Activated naive CD8-positive, alpha-beta T cell (primary cell): ENCODE data around the gene KCNG2.
A peak's percentile ranks its signal among the peaks of the same experiment; 100 is the strongest.

ENCODE experiments used
- H3K27ac Mint-ChIP-seq: one replicate; pipeline ENCODE4 v1.8.0; 2021; ENCODE audit warnings: mixed read lengths
- H3K27me3 Mint-ChIP-seq: one replicate; pipeline ENCODE4 v1.8.0; 2021; ENCODE audit warnings: mixed read lengths
- H3K36me3 Mint-ChIP-seq: one replicate; pipeline ENCODE4 v1.8.0; 2021; ENCODE audit warnings: mixed read lengths
- H3K4me1 Mint-ChIP-seq: one replicate; pipeline ENCODE4 v1.8.0; 2021; ENCODE audit warnings: low read depth, mixed read lengths
- H3K4me3 Mint-ChIP-seq: one replicate; pipeline ENCODE4 v1.8.0; 2021; ENCODE audit warnings: mild to moderate bottlenecking, mixed read lengths
- H3K9me3 Mint-ChIP-seq: one replicate; pipeline ENCODE4 v1.8.0; 2021; ENCODE audit warnings: low read depth, mixed read lengths

KCNG2 gene

GRCh38 chr18:79798346-79798998 is 734 bp downstream of the KCNG2 start:
- Mint-ChIP-seq H3K27me3 (peaks cover 24% of the 10 kb centered on the region), H3K36me3 (no peaks in the 10 kb centered on the region), H3K9me3 (no peaks in the 10 kb centered on the region), H3K27ac (no peak overlapping the region), H3K4me1 (peaks cover 14% of the 10 kb centered on the region), H3K4me3 (peak overlapping the region; percentile 38)

DNA sequence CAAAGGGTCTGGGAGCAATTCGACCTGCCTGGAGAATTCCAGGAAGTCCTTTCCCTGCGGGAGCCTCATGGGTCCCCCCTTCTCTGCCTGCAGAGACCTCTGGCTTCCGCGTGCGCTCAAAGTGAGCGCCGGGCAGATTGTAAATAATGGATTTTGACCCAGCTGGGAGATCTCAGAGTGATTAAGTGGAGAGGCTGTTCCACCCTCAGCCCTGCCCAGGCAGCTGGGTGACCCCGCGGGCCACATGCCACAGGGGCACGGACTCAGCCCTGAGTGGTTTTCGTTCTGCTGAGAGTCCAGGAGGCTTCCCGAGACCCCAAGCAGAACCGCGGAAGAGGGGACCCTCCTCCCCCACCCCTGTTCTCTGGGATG is 1.2 kb downstream of the KCNG2 start:
- no peak overlapping the region for H3K27ac Mint-ChIP-seq

DNA sequence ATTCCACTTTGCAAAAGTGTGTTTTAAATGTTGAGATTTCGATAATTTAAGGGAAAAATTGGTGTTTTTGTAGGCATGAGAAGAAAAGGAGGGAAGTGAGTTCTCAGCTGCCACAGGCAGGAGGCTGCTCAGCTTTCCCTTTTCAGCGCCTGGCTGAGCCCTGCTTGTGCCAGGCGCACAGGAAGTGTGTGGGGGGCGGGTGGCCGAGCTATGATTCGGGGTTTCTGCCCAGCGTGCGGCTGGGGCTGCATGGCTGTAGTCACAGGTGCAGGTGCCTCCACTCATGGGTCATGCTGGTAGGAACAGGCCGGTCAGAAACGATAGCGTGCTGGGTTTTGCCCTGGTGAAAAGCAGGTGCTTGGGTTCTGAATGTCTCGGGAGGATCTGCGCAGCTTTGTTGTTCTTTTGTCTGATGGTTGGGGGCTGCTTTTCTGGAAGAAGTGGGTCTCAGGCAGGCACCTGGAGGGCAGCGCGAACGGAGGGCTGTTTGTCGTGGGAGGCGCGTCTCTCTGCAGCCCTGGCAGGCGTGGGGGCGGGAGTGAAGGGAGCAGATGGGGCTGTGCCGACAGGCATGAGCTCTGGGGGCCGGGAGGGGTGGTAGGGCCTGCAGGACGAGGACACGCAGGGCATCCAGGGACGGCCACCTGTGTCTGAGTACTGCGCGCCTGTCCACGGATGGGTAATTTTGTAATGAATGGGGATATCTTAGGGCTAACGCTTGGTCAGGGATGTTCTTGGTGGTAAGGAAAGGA is 2.1 kb downstream of the KCNG2 start:
- no peaks in the 10 kb centered on the region for H3K9me3 Mint-ChIP-seq
- no peak overlapping the region for H3K27ac Mint-ChIP-seq
- peaks cover 16% of the 10 kb centered on the region for H3K4me1 Mint-ChIP-seq
- H3K4me3 Mint-ChIP-seq = peak overlapping the region; percentile 55
- H3K27me3 Mint-ChIP-seq = peaks cover 18% of the 10 kb centered on the region
- no peaks in the 10 kb centered on the region for H3K36me3 Mint-ChIP-seq

More for the DNA sequence above, 1.2 kb downstream of the KCNG2 start:
- Mint-ChIP-seq H3K4me3 (peak overlapping the region; percentile 38), H3K36me3 (no peaks in the 10 kb centered on the region), H3K9me3 (no peaks in the 10 kb centered on the region), H3K27me3 (peaks cover 22% of the 10 kb centered on the region), H3K4me1 (peaks cover 14% of the 10 kb centered on the region)

DNA sequence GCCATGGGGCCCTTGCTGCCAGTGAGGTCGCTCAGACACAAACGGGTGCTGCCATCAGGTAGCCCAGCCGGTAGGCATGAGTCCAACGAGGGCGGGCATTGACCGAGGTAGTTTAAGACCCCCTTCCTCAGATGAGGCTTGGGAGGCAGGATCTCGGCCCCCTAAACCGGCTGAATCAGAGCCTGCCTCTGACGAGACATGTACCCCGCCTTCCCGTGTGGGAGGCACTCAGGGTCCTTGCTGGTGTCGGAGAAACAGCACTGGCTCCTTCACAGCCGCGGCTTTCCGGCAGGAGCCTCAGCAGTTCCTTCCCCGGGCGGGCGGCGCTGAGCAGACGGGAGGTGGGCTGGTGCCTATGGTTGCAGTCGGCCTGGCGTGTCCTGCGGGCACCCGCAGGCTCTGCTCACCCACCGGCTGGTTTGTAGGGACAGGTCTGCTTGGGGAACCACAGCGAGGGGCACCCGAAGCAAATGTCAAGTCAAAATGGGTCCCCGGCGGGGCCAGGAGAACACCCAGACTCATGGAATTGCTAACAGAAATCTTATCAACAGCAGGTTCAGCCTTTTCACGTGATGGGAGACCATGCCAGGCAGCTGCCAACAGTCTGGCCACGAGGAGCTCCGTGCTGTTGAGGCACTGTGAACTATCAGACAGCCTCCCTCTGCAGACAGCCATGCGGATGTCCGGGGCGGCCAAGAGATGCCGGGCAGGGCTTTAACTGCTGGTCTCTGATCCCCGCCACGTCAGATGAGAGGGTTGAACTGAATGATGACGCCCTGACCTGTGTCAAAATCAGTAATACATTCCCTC is 2.8 kb downstream of the KCNG2 start:
- Mint-ChIP-seq H3K27me3 (peaks cover 15% of the 10 kb centered on the region), H3K27ac (no peak overlapping the region), H3K4me3 (peak overlapping the region; percentile 55), H3K36me3 (no peaks in the 10 kb centered on the region), H3K4me1 (peaks cover 24% of the 10 kb centered on the region), H3K9me3 (no peaks in the 10 kb centered on the region)

GRCh38 chr18:79801217-79801616 is 3.5 kb downstream of the KCNG2 start:
- Mint-ChIP-seq H3K9me3 (no peaks in the 10 kb centered on the region), H3K4me3 (no peak overlapping the region), H3K27ac (no peak overlapping the region), H3K27me3 (peaks cover 15% of the 10 kb centered on the region), H3K4me1 (peaks cover 26% of the 10 kb centered on the region), H3K36me3 (no peaks in the 10 kb centered on the region)

GRCh38 chr18:79801641-79802040 is 3.9 kb downstream of the KCNG2 start:
- Mint-ChIP-seq H3K27ac (no peak overlapping the region), H3K9me3 (no peaks in the 10 kb centered on the region)

DNA sequence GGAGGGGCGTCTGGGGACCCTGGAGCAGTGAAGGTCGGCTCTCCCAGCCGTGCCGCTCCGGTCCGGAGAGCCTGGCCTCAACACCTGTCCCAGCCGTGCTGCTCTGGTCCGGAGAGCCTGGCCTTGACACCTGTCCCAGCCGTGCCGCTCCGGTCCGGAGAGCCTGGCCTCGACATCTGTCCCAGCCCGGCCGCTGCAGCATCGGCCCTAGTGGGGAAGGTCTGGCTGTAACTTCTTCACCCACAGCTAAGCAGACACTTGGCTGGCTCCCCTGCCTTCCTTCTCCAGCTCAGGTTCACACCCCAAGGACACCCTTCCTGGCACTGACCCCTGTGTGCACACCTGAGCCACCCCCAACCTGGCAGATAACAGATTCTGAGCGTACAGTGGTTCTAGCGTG is 4.6 kb downstream of the KCNG2 start:
- H3K27me3 Mint-ChIP-seq = peaks cover 9% of the 10 kb centered on the region
- no peaks in the 10 kb centered on the region for H3K36me3 Mint-ChIP-seq
- H3K4me3 Mint-ChIP-seq = no peak overlapping the region
- no peak overlapping the region for H3K27ac Mint-ChIP-seq
- H3K4me1 Mint-ChIP-seq = peaks cover 25% of the 10 kb centered on the region
- H3K9me3 Mint-ChIP-seq = no peaks in the 10 kb centered on the region

More at GRCh38 chr18:79801641-79802040, 3.9 kb downstream of the KCNG2 start:
- Mint-ChIP-seq H3K27me3 (peaks cover 11% of the 10 kb centered on the region), H3K36me3 (no peaks in the 10 kb centered on the region), H3K4me1 (peaks cover 26% of the 10 kb centered on the region), H3K4me3 (no peak overlapping the region)

GRCh38 chr18:79803611-79804051 is 5.9 kb downstream of the KCNG2 start:
- Mint-ChIP-seq H3K27ac (no peak overlapping the region), H3K4me3 (no peak overlapping the region), H3K4me1 (peaks cover 23% of the 10 kb centered on the region), H3K27me3 (peaks cover 7% of the 10 kb centered on the region), H3K36me3 (no peaks in the 10 kb centered on the region), H3K9me3 (no peaks in the 10 kb centered on the region)

DNA sequence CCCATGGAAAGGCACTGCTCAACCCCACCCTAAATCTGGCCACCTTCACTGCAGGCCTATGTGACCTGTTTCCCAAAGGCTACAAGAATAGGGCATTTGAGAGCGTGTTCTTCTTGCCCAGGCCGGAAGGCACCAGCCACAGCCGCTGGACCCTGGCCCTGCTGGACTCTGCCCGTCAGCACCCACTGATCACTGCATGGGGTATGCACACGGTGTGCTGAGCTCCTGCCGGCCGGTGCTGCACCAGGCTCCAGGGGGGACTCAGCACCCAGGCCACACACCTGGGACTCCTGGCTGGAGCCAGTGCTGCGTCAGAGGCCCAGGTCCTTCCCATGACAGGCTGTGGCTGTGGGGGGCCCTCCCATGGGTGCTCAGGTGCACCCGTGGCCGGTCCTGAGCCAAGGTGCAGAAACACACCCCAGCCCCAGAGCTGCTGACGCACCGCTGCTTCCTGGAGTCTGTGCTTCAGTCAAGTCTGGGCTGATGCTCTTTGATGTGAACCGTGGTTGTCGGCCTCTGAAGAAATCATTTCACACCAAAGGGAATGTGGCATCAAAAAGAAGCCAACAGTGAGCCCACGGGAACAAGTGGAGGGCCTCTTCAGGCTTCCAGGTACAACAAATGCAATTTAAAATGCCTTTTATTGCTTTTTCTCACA is 6.5 kb downstream of the KCNG2 start:
- no peaks in the 10 kb centered on the region for H3K9me3 Mint-ChIP-seq
- no peak overlapping the region for H3K27ac Mint-ChIP-seq
- no peak overlapping the region for H3K4me3 Mint-ChIP-seq
- peaks cover 19% of the 10 kb centered on the region for H3K4me1 Mint-ChIP-seq
- H3K27me3 Mint-ChIP-seq = peaks cover 7% of the 10 kb centered on the region
- no peaks in the 10 kb centered on the region for H3K36me3 Mint-ChIP-seq

GRCh38 chr18:79805211-79805887 is 7.6 kb downstream of the KCNG2 start:
- no peak overlapping the region for H3K27ac Mint-ChIP-seq
- H3K27me3 Mint-ChIP-seq = no peaks in the 10 kb centered on the region
- H3K4me1 Mint-ChIP-seq = peaks cover 12% of the 10 kb centered on the region
- no peak overlapping the region for H3K4me3 Mint-ChIP-seq
- no peaks in the 10 kb centered on the region for H3K36me3 Mint-ChIP-seq
- no peaks in the 10 kb centered on the region for H3K9me3 Mint-ChIP-seq

GRCh38 chr18:79805926-79806487 is 8.3 kb downstream of the KCNG2 start:
- H3K27me3 Mint-ChIP-seq = no peaks in the 10 kb centered on the region
- H3K27ac Mint-ChIP-seq = no peak overlapping the region

DNA sequence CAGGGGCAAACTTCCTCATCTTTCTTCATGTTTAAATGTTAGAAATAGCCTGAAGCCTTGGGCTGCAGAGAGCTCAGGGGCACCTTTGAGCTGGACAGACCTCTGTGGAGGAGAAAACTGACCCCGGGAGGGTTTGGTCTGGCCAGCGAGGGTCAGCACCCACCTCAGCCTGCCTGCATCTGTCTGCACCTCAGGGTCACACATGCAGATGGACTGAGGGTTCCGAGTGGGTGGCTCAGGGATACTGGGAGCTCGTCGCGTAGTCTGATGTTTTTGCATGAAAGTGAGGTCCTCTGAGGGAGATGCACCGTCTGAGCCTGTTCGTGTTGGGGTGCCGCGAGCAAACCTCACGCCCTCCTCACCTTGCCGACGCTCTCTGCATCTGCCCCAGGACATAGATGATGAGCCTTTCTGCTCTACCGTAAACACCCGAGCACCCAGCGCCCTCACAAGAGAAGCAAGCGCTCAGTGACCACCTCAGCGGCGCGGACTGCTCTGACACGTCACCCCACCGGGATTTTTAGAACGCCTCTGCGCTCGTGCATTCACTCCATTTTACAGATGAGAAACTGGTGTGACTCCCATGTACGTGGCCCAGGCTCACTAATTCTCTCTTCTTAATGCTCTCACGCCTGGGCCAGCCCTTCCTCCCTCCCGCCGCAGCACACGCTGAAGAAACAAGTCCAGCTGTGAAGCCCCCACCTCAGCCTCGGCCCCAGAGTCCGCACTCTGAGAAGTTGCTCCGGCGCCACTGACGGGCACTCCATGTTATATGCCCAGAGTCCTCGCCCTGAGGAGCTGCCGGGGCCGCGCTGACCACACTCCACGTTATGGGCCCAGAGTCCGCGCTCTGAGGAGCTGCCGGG is 9.5 kb downstream of the KCNG2 start:
- Mint-ChIP-seq H3K9me3 (no peaks in the 10 kb centered on the region), H3K4me3 (no peak overlapping the region), H3K27me3 (no peaks in the 10 kb centered on the region), H3K27ac (no peak overlapping the region), H3K36me3 (no peaks in the 10 kb centered on the region), H3K4me1 (peaks cover 12% of the 10 kb centered on the region)

More at GRCh38 chr18:79805926-79806487, 8.3 kb downstream of the KCNG2 start:
- Mint-ChIP-seq H3K4me3 (no peak overlapping the region), H3K4me1 (peaks cover 12% of the 10 kb centered on the region), H3K9me3 (no peaks in the 10 kb centered on the region), H3K36me3 (no peaks in the 10 kb centered on the region)

DNA sequence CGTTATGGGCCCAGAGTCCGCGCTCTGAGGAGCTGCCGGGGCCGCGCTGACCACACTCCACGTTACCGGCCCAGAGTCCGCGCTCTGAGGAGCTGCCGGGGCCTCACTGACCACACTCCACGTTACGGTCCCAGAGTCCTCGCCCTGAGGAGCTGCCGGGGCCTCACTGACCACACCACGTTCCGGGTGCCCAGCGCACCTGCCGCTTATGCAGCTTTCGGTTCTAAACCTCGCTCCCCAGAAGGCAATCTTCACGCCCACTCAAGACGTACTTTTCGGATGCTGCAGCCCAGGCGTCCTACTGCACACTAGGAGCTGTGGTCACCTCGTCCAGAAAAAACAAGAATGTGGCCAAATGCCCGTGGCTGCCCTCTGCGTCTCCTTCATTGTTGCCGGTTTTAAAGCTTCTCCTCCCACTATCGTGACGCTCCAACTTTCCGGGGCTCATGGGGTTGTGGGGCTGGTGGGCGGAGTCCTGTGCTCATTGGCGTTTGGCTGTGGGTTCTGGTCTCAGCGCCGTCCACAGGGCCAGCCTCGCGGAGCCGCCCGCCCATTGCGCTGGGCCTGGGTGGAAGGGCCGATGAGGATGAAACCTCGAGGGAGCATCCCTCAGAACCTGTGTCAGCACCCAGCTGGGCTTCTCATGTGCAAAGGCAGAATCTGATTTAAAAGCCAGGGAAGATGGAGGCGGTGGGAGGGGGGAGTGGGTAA is 11.9 kb downstream of the KCNG2 start:
- no peaks in the 10 kb centered on the region for H3K9me3 Mint-ChIP-seq
- H3K27me3 Mint-ChIP-seq = peaks cover 1% of the 10 kb centered on the region
- no peaks in the 10 kb centered on the region for H3K36me3 Mint-ChIP-seq

More for the DNA sequence above, 11.9 kb downstream of the KCNG2 start:
- Mint-ChIP-seq H3K27ac (no peak overlapping the region), H3K4me1 (peaks cover 10% of the 10 kb centered on the region), H3K4me3 (no peak overlapping the region)
